Measurements from ENCODE around the gene MFSD8. TPM values are rescaled to one million over a fixed set of nuclear protein-coding genes. Genes with fewer than 3 reads are reported as not detected.

Gene MFSD8
- total RNA-seq, 4 donors from 2014 or later = 22.2 to 63.1 (median 26.8) TPM

GRCh38 chr4:127880763-127881562 is 84.0 kb downstream of the MFSD8 start, which contains the start of gene PLK4:
PLK4 (plus strand) TSS chr4:127880893; CDS start chr4:127881135, 242 bp downstream.
- no peaks in the 10 kb centered on the region for H3K36me3 ChIP-seq
- H3K9me3 ChIP-seq = no peaks in the 10 kb centered on the region
- H3K4me1 ChIP-seq = peaks cover 15% of the 10 kb centered on the region
- WGBS = under 1% methylated on average over 49 of the region's 70 CpGs
- H3K27ac ChIP-seq = peak within 1 kb of the TSS; percentile 81
- peak; percentile 95 to 96 for DNase-seq (ENCODE audit: low spot score in 2 of 2)
- H3K27me3 ChIP-seq = no peaks in the 10 kb centered on the region
- TF ChIP-seq EP300 (IDR thresholded peaks at IDR 0.05) = no peak
- peak in 2 of 3 donors; percentile 30 to 33 for TF ChIP-seq POLR2AphosphoS5 (IDR thresholded peaks at IDR 0.05)
- TF ChIP-seq, protein P1, sequence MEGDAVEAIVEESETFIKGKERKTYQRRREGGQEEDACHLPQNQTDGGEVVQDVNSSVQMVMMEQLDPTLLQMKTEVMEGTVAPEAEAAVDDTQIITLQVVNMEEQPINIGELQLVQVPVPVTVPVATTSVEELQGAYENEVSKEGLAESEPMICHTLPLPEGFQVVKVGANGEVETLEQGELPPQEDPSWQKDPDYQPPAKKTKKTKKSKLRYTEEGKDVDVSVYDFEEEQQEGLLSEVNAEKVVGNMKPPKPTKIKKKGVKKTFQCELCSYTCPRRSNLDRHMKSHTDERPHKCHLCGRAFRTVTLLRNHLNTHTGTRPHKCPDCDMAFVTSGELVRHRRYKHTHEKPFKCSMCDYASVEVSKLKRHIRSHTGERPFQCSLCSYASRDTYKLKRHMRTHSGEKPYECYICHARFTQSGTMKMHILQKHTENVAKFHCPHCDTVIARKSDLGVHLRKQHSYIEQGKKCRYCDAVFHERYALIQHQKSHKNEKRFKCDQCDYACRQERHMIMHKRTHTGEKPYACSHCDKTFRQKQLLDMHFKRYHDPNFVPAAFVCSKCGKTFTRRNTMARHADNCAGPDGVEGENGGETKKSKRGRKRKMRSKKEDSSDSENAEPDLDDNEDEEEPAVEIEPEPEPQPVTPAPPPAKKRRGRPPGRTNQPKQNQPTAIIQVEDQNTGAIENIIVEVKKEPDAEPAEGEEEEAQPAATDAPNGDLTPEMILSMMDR (IDR thresholded peaks at IDR 0.05) = no peak
- TF ChIP-seq POLR2A (IDR thresholded peaks at IDR 0.05) = peak in 1 of 2 donors; percentile 42
- peak within 1 kb of the TSS; percentile 83 for H3K4me3 ChIP-seq

- TF ChIP-seq, protein P1 (IDR thresholded peaks at IDR 0.05) = no peak
- TF ChIP-seq EP300 (IDR thresholded peaks at IDR 0.05) (no peak), POLR2AphosphoS5 (IDR thresholded peaks at IDR 0.05) (no peak), POLR2A (IDR thresholded peaks at IDR 0.05) (no peak)
- no peaks in the 10 kb centered on the region for H3K36me3 ChIP-seq
- no peak overlapping the region for H3K27ac ChIP-seq
- no peak overlapping the region for H3K4me3 ChIP-seq
- no peak for DNase-seq (ENCODE audit: low spot score in 2 of 2)
- H3K27me3 ChIP-seq = no peaks in the 10 kb centered on the region
- peaks cover 14% of the 10 kb centered on the region for H3K4me1 ChIP-seq
- no peaks in the 10 kb centered on the region for H3K9me3 ChIP-seq
Observed at GRCh38 chr4:127875791-127876190, 89.2 kb downstream of the MFSD8 start.

- 16% methylated on average over 3 of the region's 3 CpGs for WGBS
- no peaks in the 10 kb centered on the region for H3K27me3 ChIP-seq
- no peak overlapping the region for H3K27ac ChIP-seq
- H3K4me1 ChIP-seq = peaks cover 12% of the 10 kb centered on the region
- H3K4me3 ChIP-seq = no peak overlapping the region
- H3K36me3 ChIP-seq = no peaks in the 10 kb centered on the region
- TF ChIP-seq, protein P1 (IDR thresholded peaks at IDR 0.05) = no peak
- TF ChIP-seq POLR2AphosphoS5 (IDR thresholded peaks at IDR 0.05) (no peak), POLR2A (IDR thresholded peaks at IDR 0.05) (no peak), EP300 (IDR thresholded peaks at IDR 0.05) (no peak)
- no peak for DNase-seq (ENCODE audit: low spot score in 2 of 2)
- H3K9me3 ChIP-seq = no peaks in the 10 kb centered on the region
Observed at GRCh38 chr4:127870688-127871087, 94.3 kb downstream of the MFSD8 start.

DNA sequence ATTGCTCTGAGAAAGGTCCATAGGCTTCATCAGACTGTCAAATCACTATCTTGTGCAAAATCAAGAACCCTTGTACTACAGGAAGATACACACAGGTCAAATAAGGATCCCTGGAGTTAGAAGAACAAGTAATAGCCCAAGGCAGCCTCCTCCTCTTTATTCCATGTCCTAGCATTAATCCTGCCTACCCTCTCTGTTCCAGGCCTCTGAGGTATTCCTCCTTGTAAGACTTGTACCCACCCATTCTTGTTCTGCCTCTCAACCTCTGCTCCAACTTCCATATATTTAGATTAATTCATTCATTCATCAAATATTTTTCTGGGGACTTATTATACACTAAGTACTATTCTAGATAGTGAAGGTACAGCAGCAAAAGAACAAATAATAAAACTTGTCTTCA is 94.7 kb downstream of the MFSD8 start:
- Histone ChIP-seq H3K4me1 (peaks cover 12% of the 10 kb centered on the region), H3K9me3 (no peaks in the 10 kb centered on the region), H3K4me3 (no peak overlapping the region), H3K27ac (no peak overlapping the region), H3K36me3 (no peaks in the 10 kb centered on the region), H3K27me3 (no peaks in the 10 kb centered on the region)
- TF ChIP-seq EP300 (IDR thresholded peaks at IDR 0.05) = no peak
- TF ChIP-seq, protein P1 (IDR thresholded peaks at IDR 0.05) = no peak
- TF ChIP-seq POLR2AphosphoS5 (IDR thresholded peaks at IDR 0.05) = no peak
- no peak for TF ChIP-seq POLR2A (IDR thresholded peaks at IDR 0.05)
- DNase-seq (ENCODE audit: low spot score in 2 of 2) = no peak

DNA sequence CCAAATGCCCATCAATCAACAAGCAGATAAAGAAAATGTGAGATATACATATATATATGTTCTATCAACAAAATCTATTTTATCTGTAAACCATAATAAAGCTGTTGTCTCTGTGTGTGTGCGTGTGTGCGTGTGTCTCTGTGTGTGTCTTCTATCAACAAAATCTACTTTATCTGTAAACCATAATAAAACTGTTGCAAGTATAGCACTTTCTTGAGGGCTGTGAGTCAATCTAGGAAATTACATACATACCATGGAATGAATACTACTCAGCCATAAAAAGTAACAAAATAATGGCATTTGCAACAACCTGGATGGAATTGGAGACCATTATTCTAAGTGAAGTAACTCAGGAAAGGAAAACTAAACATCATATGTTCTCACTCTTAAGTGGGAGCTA is 96.8 kb downstream of the MFSD8 start:
- Histone ChIP-seq H3K4me1 (peaks cover 12% of the 10 kb centered on the region), H3K27ac (no peak overlapping the region), H3K4me3 (no peak overlapping the region), H3K9me3 (no peaks in the 10 kb centered on the region), H3K27me3 (no peaks in the 10 kb centered on the region), H3K36me3 (no peaks in the 10 kb centered on the region)
- DNase-seq (ENCODE audit: low spot score in 2 of 2) = no peak
- WGBS = 92% methylated on average over 2 of the region's 2 CpGs
- TF ChIP-seq POLR2AphosphoS5 (IDR thresholded peaks at IDR 0.05) (no peak), EP300 (IDR thresholded peaks at IDR 0.05) (no peak), POLR2A (IDR thresholded peaks at IDR 0.05) (no peak)
- TF ChIP-seq, protein P1 (IDR thresholded peaks at IDR 0.05) = no peak
